ENCODE data around the gene ACVR1.

Gene ACVR1

DNA sequence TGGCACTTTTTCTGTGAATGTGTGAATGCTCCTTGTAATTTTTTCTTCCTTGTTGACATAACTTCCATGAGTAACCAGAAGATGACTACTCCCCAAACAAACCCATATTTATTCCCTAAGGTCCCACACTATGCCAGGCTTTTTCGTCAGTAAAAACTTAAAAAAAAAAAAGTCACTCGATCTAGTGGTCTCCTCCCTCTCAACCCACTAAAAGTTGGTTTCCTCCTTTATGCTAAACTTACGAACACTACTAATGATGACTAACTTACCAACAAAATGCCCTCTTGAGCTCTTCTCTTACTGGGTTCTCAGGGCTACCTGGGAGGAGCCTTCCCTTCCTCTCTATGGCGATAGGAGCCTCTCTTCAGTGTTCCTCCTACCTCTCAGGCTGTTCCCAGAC is 18.2 kb downstream of the ACVR1 start:
- DNase-seq = no peak

DNA sequence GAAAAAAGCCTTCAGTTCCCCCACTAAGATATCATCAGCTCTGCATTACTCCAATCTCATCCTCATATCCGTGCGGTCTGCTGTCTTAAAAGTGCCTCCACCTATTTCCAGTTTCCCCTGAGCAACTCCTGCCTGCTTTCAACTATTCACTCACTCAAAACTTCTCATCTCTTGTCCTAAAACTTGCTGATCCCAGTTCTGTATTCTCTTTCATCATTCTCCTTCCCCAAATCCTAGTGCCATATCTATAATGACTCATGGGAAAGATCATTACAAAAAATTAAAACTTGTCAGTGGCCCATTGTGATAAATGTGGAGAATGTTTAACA is 20.0 kb downstream of the ACVR1 start:
- no peak for DNase-seq

DNA sequence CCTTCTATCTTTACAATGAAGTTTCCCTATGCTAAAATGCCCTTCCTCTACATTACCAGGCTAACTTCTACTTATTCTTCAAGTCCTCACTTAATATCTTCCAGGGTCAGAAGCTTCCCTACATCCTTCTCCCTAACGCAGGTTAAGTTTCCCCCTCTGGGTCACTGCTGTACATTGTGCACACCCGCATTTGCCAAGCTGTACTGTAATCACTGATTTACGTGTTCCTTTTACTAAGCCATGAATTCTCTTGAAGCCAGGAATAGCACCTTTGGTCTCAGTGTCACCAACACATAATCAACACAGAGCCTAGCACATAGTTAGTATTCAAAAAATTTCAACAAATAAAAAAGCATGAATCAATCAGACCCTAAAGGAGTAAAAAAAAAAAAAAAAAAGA is 22.3 kb downstream of the ACVR1 start:
- DNase-seq = no peak

DNA sequence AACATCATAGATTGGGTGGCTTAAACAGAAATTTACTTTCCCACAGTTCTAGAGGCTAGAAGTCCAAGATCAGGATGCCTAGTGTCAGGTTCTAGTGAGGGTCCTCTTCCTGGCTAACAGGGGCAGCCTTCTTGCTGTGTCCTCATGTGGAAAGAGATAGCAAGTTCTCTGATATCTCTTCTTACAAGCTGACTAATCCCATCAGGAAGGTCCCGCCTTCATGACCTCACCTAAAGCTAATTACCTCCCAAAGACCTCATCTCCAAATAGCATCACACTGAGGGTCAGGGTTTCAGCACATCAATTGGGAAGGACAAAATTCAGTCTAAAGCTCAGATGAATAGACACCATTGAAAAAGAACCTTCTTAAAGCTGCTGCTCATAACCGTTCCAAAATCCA is 22.9 kb downstream of the ACVR1 start:
- DNase-seq = no peak

DNA sequence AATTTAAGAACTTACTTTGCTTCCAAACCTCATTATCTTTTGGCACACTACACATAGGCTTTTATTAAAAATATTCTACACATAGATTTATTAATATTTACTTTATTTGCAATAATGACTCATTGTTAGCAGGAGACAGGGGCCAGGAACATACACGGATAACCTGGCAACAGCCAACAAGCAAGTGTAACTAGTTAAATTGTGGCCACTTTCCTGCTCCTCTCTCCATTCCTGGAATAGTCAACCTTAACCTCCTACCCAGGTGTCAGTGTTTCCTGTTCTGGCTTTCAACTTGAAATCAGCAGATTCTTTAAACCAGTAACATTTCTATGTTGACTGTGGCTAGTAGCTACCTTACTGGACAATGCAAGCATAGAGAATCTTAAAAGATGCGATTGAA is 26.5 kb downstream of the ACVR1 start:
- no peak for DNase-seq

DNA sequence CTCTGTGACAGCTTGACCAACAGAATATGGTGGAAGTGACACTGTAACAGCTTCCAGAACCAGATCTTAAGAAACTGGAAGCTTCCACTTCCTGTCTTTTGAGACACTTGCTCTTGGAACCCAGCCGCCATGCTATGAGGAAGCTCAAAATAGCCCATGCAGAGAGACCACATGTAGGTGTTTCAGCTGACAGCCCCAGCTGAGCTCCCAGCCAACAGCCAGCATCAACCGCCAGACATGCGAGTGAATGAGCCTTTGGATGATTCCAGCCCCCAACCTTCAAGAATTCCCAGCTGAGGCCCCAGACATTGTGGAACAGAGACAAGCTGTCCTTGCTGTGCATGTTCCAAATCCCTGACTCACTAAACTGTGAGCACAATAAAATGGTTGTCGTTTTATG is 27.9 kb downstream of the ACVR1 start:
- peak in 6 of 58 donors; percentile 2 to 23 (median 4) for DNase-seq

DNA sequence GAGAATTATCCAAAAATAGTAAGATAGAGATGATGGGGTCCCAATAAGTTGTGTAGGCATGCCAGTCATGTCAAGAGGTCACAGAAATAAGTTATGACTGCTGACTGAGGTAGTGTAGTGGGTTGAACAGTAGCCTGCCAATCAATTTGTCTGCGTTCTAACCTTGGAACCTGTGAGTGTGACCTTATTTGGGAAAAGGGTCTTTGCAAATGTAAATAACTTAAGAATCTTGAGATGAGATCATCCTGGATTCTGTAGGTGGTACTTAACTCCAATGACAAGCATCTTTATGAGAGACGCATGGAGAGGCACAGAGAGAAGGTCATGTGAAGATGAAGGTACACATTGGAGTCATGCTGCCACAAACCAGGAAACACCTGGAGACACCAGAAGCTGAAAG is 31.0 kb downstream of the ACVR1 start:
- DNase-seq = no peak

DNA sequence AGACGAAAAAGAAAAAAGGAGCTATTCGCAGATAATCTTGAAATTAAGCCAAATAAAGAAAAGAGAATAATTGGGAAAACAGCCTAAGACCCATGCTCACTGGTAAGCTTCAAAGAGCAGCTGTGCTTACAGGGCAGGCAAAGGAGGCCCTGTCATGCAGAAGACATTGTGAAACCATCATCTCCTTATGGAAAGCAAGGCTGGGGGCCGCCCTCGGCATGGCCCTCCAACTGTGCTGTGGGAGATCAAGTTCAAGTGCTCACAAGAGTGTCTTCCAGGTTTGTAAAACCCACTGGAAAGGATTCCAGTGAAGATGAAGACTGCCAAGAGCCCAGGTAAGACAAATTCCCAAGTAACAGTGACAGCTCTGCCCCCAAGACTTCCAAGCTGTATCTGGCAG is 32.2 kb downstream of the ACVR1 start:
- DNase-seq = no peak

DNA sequence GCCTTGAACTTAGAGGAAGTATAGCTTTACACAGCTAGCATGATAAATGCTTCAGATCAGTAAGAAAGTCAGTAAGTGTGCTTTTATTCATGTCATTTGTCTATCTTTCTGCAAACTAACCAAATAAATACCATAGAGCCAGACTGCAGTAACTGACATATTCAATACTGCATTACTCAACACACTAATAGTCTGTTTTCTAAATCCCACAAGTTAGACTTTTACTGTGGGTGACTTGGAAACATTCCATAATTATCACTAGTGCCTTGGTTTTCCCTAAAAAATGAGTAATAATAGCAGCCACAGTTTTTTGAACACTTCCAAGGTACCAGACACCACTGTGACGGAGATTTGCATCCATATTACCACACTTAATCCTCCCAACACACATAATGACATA is 33.0 kb downstream of the ACVR1 start:
- no peak for DNase-seq

DNA sequence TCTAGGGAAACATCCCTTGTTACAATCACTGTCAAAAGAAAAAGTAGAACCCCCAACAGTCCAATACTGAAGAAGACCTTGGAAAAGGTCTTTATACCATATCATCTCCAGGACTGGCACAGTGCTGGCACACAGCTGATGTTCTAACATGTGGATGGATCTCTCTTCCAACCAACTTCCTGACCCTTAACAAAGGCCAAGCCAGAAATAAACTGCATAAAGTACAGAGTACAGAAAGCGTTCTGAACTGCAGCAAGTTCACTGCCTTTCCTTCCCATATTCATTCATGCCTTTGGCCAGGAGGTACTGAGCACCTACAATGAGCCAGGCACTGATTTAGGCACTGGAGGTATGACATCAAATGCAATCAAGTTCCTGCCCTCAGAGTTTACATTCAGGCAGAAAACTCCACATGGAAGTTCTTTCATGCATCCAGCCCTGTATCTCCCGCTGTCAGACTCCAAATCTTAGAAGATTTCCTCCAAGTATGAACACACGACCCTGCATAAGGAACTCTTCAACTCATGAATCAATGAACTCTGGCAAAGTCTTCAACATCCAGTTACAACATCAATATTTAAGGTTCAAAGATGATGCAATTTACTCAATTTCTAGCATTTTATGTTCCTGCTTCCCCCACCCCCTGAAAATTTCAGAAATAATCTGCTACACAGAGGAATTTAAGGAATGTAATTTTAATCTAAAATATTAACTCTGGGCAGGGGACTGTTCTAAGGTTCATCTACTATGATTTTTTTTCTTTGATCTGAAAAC is 33.8 kb downstream of the ACVR1 start:
- DNase-seq = no peak

DNA sequence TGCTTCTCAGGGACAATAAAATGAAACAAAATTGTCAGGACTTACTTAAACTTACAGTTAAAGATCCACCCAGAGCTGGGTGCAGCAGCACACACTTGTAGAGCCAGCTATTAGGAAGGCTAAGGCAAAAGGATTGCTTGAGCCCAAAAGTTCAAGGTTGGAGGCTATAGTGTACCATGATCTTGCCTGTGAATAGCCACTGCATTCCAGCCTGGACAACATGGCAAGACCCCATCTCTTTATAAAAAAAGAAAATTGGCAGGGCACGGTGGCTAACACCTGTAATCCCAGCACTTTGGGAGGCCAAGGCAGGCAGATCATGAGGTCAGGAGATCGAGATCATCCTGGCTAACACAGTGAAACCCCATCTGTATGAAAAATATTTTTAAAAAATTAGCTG is 34.6 kb downstream of the ACVR1 start:
- DNase-seq = no peak

DNA sequence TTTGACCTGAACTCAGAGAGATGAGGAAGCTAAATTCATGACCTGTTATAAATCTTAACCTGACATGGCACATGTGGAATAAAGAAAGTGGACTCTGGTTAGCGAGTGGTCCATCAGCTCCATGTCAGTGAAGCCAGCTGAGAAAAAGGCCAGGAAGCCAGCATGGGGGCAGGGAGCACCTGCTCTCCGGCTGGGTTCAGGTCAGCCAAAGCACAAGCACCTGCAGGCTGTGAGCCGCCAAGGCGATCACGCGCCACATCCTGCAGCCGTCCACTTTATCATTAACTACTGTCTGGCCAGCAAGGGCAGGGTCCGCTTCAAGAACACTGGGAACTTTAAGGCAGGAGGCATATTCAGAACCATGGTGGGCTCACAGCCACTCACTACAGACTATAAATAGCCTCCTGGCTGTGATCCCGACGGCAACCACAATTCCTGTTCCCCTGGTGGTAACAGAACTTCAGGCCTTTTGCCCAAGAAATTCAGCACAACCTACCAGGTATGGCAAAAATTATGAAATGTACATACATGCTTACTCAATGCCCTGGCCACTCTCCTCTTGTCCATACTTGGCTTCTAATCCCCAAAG is 35.5 kb downstream of the ACVR1 start:
- peak in 2 of 58 donors; percentile 2 to 7 for DNase-seq

DNA sequence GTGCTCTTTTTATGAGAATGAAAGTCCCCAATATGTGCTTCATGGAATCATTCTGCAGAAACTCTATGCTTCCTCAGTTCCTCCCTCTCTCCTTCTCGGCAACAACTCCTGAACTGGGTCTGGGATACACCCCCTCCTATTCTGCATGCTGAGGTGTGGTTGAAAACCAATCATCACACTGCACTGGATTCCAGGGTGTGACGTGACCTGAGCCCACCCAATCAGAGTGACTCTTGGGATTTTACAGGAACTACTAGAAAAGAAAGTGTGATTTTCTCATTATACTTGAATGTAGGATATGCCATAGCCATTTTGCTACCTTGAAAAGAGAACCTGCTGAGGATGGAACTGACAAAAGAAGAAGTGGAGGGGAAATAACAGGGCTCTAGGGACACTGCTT is 36.3 kb downstream of the ACVR1 start:
- no peak for DNase-seq

DNA sequence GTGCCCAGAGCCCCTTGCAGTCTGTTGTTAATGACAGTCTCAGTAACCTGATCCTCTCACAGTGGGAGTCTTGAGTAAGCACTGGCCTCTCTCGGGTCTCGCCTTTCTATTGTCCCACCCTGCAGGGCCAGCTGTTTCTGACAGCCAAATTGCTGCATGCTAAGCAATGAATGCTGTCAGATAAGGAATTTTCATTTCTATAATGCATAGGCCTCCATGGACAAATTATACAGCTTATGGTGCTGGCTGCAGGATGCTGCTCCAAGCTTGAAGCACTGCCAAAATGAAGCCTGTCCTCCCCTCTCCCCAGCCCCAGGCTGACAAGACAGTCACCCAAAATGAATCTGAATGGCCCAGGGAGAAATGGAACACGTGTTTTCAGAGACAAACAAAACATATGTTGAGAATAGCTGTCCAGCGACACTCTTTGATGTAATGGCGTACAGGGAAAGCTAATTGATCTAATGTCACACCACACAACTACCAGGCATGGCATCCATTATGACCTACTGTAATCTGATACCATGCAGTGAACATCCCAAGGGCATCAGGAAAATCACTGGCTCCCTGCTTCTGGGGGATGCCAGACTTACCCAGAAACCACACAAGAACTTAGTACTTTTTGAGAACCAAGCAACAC is 36.8 kb downstream of the ACVR1 start:
- DNase-seq = no peak

DNA sequence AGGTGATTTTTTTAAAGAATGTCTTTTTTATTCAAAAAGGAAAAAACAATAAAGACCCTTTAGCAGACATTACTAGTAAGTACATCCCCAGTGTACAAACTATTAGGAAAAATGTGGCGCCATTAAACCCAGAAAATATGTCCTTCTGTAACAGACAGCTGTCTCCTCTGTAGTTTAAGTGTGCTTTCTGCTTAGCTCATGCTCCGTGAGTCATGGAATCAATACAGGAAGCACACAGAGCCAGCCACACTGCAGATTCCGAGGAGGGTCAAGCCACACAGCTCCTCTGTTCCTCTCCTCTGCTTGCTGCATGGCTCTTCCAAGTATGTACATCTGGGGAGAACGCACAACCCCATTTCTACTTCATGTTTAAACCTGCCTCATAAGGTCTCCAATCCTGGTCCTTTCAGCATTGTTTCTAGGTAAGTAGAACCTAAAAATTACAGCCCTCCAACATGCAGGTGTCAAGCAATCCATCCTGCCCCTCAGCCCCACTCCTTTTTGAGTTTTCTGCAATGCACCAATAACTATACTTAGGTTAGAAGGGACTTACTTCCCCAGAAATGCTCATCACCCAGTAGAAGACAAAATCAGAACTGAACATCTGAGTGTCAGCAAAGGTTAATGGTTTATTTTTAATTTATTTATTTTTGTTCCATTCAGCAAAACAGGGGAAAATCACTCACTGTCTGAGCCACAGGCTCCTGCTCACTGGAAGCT is 37.5 kb downstream of the ACVR1 start:
- peak in 11 of 58 donors; percentile 1 to 17 (median 4) for DNase-seq

DNA sequence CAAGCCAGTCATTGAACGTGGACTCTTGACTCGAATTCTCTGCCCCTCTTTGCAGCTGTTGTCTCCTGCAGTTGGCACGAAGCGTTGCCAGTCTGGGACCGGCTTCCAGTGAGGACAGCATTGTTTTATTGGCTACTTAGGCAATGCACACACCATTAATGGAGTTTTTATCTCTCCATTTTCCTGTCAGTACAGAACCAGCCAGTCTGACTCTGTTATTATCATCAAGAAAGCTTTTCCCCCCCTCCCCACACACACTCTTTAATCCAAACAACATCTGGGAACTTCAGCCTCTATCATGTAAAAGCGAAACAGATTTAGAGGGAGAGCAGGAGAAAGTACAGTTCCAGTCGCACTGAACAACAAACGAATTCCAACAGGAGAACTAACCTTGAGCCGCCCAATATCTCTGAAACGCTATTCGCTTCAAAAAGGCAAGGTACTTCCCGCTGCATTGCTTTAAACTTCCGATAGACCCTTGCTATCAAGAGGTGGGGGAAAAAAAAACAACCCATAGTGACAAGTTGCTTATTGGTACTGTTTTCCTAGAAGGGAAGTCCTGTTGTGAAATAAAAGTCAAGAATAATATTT is 38.2 kb downstream of the ACVR1 start:
- peak in 25 of 58 donors; percentile 7 to 63 (median 25) for DNase-seq

DNA sequence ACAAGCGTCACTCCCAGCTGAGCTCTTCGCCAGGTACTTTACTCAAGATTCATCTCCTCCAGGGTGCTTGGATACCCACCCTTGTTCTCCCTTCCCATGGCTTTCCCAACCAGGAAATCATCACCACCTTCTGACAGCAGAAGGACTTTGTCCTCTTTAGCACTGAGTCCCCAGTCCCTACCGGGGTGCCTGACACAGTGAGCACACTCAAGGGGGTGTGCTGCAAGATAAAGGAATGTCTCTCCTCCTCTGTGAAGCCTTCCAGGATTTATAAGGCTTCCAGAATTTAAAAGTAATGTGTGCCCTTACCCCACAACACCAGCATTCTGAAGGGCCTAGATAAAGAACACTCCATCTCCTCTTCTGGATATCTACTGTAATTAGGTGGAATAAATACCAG is 39.6 kb downstream of the ACVR1 start:
- no peak for DNase-seq

DNA sequence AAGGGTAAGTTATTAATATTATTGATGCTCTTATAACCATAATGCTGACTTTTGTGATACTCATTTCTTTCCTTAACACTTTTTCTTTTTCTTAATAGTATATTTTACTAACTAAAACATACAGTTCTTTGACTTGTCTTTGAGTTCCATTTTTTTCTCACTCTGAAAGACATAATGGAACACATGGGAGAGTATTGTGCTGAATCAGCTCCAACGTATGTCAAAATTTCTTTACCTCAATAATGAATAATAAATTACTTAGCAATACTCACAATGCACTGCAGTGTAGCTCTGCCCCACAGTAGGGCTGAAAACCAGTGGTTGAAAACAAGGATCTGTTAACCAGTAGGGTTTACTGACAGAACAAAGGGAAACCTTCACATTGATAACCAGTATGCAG is 40.7 kb downstream of the ACVR1 start:
- DNase-seq = no peak

DNA sequence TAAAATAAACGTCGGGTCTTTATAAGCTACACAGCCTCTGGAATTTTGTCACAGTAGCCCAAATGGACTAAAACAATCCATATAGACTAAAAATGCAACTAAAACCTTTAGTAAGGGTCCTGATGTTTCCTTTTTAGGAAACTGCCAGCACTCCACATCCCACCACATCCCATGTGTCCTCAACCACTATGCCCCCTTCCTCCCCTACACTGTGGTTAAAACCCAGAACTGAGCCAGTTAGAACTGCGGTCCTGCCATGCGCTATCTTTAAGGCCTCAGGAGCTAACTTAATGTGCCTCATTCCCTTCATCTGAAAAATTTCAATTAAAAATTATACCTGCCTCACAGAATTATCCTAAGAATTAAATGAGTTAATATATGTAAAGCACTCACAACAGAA is 41.1 kb downstream of the ACVR1 start:
- no peak for DNase-seq

DNA sequence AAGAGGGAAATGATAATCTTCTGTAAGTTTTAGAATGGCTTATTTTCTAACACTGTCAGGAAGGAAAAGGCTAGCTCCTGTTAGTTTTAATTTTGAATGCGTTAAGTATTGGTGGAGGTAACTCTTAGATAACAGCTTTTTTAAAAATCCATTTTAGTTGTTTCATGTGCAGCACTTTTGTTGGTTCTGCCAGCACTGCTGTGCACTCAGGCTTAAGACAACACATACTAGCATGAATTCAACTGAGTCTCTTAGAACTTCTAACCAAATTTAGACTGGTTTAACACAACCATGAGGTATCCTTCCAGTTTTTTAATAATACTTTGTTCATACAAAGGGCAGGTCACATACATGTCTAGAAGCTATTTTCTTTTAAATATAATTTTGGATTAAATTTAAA is 42.4 kb downstream of the ACVR1 start:
- DNase-seq = no peak

DNA sequence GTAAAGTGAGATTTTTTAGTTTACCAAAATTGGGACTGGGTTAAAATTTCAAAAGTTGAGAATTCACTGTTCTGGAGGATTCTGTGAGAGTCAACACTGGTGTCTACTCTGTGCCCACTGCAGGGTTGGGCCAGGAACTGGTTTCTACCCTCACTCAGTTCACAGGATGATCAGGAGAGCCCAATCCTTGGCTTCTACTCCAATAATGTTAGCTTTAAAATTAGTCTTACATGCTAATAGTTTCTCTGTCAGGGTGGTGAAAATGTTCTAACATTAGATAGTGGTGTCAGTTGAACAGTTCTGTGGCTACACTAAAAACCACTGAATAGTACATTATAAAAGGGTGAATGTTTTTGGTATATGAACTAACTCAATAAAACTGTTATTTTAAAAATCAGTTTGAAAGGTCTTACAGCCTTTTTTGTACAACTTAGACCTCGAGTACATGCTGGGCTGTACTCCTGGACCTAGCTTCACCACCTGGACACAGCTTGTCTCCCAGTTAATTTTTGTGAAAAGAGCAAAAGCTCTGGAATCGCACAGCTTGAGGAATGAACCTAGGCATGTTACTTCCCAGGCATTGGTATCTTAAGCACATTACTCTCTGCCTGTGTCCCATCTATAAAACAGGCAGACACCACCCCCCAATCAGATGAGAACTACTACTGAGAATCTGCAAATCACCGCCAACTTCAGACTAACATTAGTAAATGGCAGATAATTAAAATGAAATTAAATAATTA is 44.4 kb downstream of the ACVR1 start:
- DNase-seq = no peak
